A172 (cell line): ENCODE measurements around the gene P3H4. TPM values are rescaled to one million over a fixed set of nuclear protein-coding genes. Genes with fewer than 3 reads are reported as not detected.
A peak's percentile ranks its signal among the peaks of the same experiment; 100 is the strongest.
"Not testable (repeated sequence)": the region's sequence is repeated elsewhere in the genome, so short reads cannot be mapped to it uniquely, and the experiment has no call there.

Experiments
- DNase-seq: peaks from one replicate; pipeline ENCODE4 v3.0.0-alpha.2; 2015; ENCODE audit warnings: low spot score
- total RNA-seq: library from RNA; depleted of rRNA; stranded (reverse); fragments of >200 nt; shearing (Covaris generic); gene quantifications from 2 replicates; pipeline ENCODE4 v1.2.3, GENCODE V29; 2014; rRNA removed

P3H4 gene, protein sequence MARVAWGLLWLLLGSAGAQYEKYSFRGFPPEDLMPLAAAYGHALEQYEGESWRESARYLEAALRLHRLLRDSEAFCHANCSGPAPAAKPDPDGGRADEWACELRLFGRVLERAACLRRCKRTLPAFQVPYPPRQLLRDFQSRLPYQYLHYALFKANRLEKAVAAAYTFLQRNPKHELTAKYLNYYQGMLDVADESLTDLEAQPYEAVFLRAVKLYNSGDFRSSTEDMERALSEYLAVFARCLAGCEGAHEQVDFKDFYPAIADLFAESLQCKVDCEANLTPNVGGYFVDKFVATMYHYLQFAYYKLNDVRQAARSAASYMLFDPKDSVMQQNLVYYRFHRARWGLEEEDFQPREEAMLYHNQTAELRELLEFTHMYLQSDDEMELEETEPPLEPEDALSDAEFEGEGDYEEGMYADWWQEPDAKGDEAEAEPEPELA
- 66.5 and 71.6 TPM in 2 replicates for total RNA-seq

DNA sequence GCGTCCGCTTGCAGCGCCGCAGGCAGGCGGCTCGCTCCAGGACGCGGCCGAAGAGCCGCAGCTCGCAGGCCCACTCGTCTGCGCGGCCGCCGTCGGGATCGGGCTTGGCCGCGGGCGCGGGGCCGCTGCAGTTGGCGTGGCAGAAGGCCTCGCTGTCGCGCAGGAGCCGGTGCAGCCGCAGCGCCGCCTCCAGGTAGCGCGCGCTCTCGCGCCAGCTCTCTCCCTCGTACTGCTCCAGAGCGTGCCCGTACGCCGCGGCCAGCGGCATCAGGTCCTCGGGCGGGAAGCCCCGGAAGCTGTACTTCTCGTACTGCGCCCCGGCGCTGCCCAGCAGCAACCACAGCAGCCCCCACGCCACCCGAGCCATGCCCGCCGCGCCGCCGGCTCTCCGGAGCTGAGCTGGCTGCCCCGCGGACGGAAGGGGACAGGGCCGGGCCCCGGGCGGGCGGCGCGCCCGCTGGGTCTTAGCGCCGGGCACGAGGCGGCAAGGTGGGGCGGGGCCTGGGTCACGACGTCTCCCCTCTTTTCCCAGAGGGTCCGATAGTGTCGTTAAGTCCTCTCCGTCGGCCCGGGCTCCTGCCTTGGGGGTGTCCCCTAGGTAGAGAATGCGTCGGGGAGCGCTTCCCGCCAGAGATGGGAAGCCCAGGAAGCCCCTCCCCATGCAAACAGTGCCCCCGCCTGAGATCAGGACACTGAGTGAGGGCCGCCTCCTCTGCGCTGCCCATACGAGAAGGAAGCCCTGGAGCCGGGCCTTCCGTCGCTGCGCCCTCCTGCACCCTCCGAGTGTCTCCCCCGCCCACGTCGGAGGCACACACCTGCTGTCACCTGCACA is at the start of gene P3H4:
P3H4 (minus strand) TSS at position 401 of the 832 bp plus-strand sequence; CDS start at position 367, 34 bp downstream.
- peak; percentile 63 for DNase-seq

- no peak for DNase-seq
Measured at GRCh38 chr17:41860254-41860931, 48.6 kb upstream of the P3H4 start.

GRCh38 chr17:41851382-41851781 is 39.6 kb upstream of the P3H4 start:
- not testable (repeated sequence) for DNase-seq

- no peak for DNase-seq
Measured at GRCh38 chr17:41849251-41849990, 37.7 kb upstream of the P3H4 start.

GRCh38 chr17:41848788-41849187 is 37.0 kb upstream of the P3H4 start:
- DNase-seq, result no peak

DNA sequence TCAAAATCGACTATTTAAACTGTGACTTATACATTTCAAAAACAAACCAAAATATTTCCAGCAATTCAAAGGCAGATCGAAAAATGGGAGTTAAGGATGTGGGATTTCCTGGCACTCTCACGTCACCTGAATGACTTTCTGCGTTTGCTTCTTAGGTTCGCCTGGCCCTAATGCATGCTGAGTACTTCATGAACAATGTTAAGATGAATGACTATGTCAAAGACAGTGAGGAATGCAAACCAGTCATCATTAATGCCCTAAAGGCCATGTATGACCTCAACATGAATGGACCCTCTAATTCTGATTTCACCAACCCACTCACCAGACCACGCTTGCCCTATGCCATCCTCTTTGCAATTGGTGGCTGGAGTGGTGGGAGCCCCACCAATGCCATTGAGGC is 33.2 kb upstream of the P3H4 start:
- no peak for DNase-seq

- DNase-seq, result not testable (repeated sequence)
Measured at GRCh38 chr17:41840781-41841180, 29.0 kb upstream of the P3H4 start.

GRCh38 chr17:41839448-41839847 is 27.7 kb upstream of the P3H4 start:
- not testable (repeated sequence) for DNase-seq

GRCh38 chr17:41837761-41838538 is 26.2 kb upstream of the P3H4 start, which contains the start of gene KLHL10:
Gene KLHL10 (plus strand): TSS chr17:41837825. CDS start chr17:41837933, 108 bp downstream.
- DNase-seq, result no peak

GRCh38 chr17:41836550-41837196 is 24.9 kb upstream of the P3H4 start:
- no peak for DNase-seq

GRCh38 chr17:41835800-41836549 is 24.2 kb upstream of the P3H4 start, which contains the start of gene NT5C3B:
Gene NT5C3B (minus strand): TSS chr17:41836232. CDS start chr17:41836193, 39 bp downstream.
- DNase-seq, result no peak

GRCh38 chr17:41835214-41835799 is 23.6 kb upstream of the P3H4 start:
- DNase-seq, result no peak

GRCh38 chr17:41829961-41830360 is 18.2 kb upstream of the P3H4 start:
- DNase-seq, result not testable (repeated sequence)

DNA sequence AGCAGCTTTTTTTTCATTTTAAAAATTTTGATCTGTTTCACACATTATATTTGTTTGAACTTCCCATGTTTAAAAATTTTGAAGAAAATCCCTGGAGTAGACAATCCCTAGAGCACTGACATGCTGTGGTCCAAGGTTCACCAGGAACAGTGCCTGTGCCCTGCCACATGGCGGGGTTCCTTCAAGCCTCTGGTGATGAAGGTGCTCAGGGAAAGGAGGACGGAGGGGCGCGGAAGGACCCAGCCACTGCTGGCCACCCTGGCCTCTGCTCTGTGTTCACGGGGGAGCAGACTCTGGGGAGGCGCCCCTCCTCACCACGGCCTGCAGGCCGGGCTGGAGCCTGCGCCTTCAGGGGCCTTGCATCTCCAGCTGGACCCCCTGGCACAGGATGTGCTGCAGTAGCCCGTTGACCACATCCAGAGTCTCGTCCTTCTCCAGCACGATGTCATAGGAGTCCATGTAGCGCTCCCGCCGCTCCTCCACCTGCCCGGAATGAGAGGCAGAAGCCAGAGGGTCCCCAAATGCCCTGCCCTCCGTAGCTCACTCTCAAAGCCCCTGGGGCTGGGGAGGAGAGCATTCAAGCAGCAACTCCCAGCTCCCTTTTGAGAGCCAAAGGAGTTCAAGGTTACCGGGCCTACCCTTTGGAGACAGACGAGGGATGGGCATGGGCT is 13.6 kb upstream of the P3H4 start:
- DNase-seq, result no peak

GRCh38 chr17:41824086-41824485 is 12.3 kb upstream of the P3H4 start:
- DNase-seq, result no peak

DNA sequence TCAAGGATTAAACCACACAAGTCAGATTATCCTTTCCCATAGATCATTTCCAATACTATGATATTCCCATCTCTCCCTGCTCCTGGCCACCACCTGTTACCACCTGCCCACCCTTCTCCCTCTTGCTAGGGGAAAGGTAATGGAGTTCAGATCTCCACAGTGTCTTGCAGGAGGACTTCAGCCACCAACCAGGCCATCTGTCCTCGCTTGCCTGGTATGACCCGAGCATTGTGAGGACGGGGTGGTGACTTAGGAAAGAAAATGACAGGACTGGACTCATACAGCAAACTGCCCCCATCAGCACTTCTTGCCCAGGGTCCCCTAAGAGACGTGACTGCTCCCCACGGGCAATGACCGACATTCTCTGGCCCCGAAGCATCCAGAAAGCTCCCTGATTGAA is 11.8 kb upstream of the P3H4 start:
- DNase-seq, result no peak

DNA sequence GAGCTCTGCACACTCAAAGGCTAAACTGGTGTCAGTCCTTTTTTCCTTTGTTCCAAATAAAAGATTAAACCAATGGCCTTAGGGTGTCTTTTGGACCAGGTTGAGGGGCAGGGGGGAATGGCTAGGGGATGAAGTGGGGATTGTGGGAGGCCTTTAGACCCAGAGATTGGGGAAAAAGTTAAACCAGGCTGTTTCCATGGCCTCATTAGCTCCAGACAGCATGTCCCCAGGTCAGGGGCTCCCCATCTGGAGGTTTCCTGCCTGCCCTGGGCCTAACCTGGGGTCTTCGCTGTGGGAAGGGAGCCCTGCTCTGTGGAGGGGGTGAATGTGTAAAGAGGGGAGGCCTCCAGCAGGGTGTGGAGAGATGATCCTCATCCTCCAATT is 11.4 kb upstream of the P3H4 start:
- DNase-seq, result no peak
